AG09309 (cell line): ENCODE data around the gene YWHAH.

ENCODE experiments used
- DNase-seq: peaks from one replicate; pipeline ENCODE4 v3.0.0-alpha.2; 2010; ENCODE audit warnings: low read depth
- H3K4me3 ChIP-seq: 2 replicates; pipeline ENCODE4 v1.5.1; 2011; ENCODE audit warnings: mild to moderate bottlenecking, low read depth, low read length, moderate library complexity; ENCODE audit not compliant: control insufficient read depth
- CTCF ChIP-seq: IDR thresholded peaks from 2 replicates; pipeline ENCODE4 v1.5.1; 2011; ENCODE audit warnings: mild to moderate bottlenecking, low read depth, low read length, inconsistent platforms; ENCODE audit not compliant: insufficient read depth, control insufficient read depth; ENCODE audit errors: missing control alignments

YWHAH gene

GRCh38 chr22:31952094-31952401 is 7.7 kb downstream of the YWHAH start:
- no peak overlapping the region for H3K4me3 ChIP-seq
- DNase-seq, result no peak
- no peak for TF ChIP-seq CTCF

DNA sequence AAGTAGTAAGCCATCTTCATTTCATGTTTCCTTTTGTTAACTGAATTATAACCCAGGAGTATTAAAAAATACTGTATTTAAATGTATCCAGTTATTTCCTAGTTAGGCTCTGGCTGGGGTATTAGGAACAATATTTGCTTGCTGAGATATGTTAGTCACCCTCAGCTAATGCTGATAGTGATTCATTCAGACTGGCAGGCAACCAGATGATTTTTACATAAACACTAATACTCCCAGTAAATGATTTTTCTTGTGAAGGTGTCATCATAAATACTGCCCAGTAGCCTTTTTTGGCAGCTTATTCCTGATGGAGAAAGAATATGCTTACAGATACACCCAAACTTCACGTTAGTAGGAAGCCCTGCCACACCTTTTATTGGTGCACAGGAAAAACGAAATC is 8.1 kb downstream of the YWHAH start:
- DNase-seq, result peak; percentile 72
- H3K4me3 ChIP-seq, result no peak overlapping the region
- no peak for TF ChIP-seq CTCF

GRCh38 chr22:31953261-31953660 is 8.9 kb downstream of the YWHAH start:
- H3K4me3 ChIP-seq, result no peak overlapping the region
- no peak for DNase-seq
- TF ChIP-seq CTCF, result no peak

DNA sequence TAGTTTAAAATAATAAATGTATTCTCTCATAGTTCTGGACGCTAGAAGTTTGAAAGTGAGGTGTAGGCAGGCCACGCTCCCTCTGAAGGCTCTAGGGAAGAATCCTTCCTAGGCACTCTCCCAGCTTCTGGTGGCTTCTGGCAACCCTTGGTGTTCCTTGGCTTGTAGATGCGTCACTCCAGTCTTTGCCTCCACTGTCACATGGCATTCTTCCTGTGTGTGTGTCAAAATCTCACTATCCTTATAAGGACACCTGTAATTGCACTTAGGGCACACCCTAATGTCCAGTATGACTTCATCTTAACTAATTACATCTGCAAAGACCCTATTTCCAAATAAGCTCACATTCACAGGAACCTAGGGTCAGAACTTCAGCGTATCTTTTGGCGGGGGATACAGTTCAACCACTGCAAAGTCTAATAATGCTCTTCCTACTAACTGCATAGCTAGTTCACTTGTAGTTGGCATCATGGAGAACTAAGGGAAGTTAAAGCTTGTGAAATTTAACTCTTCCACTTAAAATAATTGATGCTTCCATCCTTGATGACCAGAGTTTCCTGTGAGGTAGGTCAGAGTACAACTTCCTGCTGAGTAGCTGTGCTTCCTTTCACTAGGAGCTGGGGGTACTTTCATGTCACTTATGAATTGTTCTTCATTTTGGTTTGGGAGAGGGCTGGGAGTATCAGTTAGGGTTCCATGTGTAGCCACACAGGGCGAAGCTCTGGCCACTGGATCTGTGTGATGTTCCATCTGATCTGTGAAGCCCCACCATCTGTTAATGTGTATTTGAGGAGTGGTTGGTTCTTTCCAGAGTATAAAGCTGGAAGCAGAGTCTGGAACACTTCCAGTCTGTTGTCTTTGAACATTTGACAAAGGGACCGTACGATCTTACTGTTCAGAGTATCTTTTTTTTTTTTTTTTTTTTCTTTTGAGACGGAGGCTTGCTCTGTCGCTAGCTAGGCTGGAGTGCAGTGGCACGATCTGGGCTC is 10.5 kb downstream of the YWHAH start:
- H3K4me3 ChIP-seq, result no peak overlapping the region
- TF ChIP-seq CTCF, result no peak
- DNase-seq, result no peak

DNA sequence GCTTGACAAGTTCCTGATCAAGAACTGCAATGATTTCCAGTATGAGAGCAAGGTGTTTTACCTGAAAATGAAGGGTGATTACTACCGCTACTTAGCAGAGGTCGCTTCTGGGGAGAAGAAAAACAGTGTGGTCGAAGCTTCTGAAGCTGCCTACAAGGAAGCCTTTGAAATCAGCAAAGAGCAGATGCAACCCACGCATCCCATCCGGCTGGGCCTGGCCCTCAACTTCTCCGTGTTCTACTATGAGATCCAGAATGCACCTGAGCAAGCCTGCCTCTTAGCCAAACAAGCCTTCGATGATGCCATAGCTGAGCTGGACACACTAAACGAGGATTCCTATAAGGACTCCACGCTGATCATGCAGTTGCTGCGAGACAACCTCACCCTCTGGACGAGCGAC is 12.0 kb downstream of the YWHAH start:
- no peak for DNase-seq
- H3K4me3 ChIP-seq, result no peak overlapping the region
- no peak for TF ChIP-seq CTCF

DNA sequence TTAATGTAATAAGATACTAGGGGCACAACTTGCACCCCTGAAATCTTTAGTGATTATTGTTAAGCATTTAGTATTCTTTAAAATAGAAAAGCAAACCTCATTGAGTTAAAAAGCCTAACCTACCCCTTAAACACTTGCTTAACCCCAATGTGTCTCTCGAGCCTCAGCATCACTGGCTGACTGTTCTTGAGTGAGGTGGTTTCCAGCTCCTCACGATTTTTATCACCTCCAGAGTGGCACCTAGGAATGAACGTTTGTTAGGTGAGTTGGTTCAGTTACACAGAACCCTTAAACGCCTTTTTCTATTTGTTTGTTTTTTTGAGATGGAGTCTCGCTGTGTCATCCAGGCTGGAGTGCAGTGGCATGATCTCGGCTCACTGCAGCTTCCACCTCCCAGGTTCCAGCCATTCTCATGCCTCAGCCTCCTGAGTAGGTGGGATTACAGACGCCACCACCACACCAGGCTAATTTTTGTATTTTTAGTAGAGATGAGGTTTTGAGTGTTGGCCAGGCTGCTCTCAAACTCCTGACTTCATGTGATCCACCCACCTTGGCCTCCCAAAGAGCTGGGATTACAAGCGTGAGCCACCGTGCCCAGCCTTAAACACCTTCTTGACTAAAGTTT is 13.7 kb downstream of the YWHAH start:
- no peak for TF ChIP-seq CTCF
- DNase-seq, result no peak
- H3K4me3 ChIP-seq, result no peak overlapping the region
